HG03558 (cell line): ENCODE results near the gene INF2.
"Not testable (repeated sequence)": the region's sequence is repeated elsewhere in the genome, so short reads cannot be mapped to it uniquely, and the experiment has no call there.

ENCODE experiments used
- ATAC-seq: cut with Tn5 transposase; IDR thresholded peaks from one replicate; pipeline ENCODE4 v1.9.1; 2021; ENCODE audit warnings: moderate number of reproducible peaks; ENCODE audit not compliant: unreplicated experiment; ENCODE audit errors: extremely low read depth

INF2 gene

GRCh38 chr14:104689109-104689880 lies at the start of gene INF2:
Gene INF2, plus strand, starts transcription at chr14:104689618. Its CDS starts 11,748 bp downstream, at chr14:104701366.
- ATAC-seq: no peak

- ATAC-seq: no peak
These were observed 49.4 kb upstream of the INF2 start for GRCh38 chr14:104639885-104640548.

- ATAC-seq: no peak
These were observed 48.7 kb upstream of the INF2 start for GRCh38 chr14:104640681-104641080.

GRCh38 chr14:104641753-104642539 lies 47.5 kb upstream of the INF2 start:
- ATAC-seq: no peak

- ATAC-seq: no peak
These were observed 46.9 kb upstream of the INF2 start for GRCh38 chr14:104642540-104642868.

GRCh38 chr14:104643306-104643705 lies 46.1 kb upstream of the INF2 start:
- no peak for ATAC-seq

GRCh38 chr14:104644091-104644635 lies 45.3 kb upstream of the INF2 start:
- no peak for ATAC-seq

- ATAC-seq: no peak
These were observed 44.6 kb upstream of the INF2 start for GRCh38 chr14:104644656-104645378.

GRCh38 chr14:104647467-104648043 lies 41.9 kb upstream of the INF2 start:
- ATAC-seq: no peak

- no peak for ATAC-seq
These were observed 39.1 kb upstream of the INF2 start for GRCh38 chr14:104650057-104650980.

GRCh38 chr14:104650981-104651875 lies 38.2 kb upstream of the INF2 start:
- ATAC-seq: no peak

- ATAC-seq: no peak
These were observed 37.5 kb upstream of the INF2 start for GRCh38 chr14:104651876-104652260.

- no peak for ATAC-seq
These were observed 37.0 kb upstream of the INF2 start for GRCh38 chr14:104652386-104652785.

GRCh38 chr14:104653130-104653920 lies 36.1 kb upstream of the INF2 start:
- not testable (repeated sequence) for ATAC-seq

- ATAC-seq: no peak
These were observed 35.3 kb upstream of the INF2 start for GRCh38 chr14:104654119-104654518.

GRCh38 chr14:104655128-104655848 lies 34.1 kb upstream of the INF2 start:
- no peak for ATAC-seq
